GM12873 (cell line): ENCODE results near the gene GLT8D1.

Source experiments
- CTCF ChIP-seq: IDR thresholded peaks from 2 replicates; pipeline ENCODE4 v1.5.1; 2012; ENCODE audit warnings: low read depth, mild to moderate bottlenecking, moderate library complexity, low read length, control low read depth; ENCODE audit not compliant: insufficient read depth; ENCODE audit errors: missing control alignments

Gene GLT8D1

DNA sequence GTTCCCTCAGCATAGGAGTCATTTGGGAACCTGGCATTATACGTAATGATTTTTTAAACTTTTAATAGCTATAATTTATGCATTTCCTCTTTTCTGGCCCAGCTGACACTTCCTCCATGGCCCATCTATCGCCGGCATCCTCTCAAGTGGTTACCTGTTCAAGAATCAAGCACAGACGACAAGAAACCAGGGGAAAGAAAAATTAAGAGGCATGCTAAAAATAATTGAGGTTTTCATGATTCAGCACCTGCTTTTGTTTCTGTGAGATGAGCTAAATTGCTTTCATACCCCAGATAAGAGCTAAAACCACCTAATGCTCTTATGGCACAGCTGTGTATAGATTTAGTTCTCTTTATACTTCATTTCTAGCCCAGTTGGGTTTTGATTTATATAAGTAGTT, 2.0 kb upstream of the GLT8D1 start:
- no peak for TF ChIP-seq CTCF

DNA sequence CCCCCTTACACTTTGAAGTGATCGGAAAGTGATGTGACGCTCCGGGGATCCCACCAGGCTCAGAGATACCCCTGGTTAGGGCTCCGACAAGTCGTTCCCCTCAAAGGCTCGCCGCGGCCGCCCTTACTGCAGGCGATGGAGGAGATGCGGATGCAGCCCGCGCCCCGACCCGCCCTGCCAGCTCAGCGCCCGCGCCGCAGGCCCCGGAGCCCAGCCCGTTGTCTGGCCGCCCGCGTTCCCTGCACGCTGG, 228 bp downstream of the GLT8D1 start:
- TF ChIP-seq CTCF = no peak

DNA sequence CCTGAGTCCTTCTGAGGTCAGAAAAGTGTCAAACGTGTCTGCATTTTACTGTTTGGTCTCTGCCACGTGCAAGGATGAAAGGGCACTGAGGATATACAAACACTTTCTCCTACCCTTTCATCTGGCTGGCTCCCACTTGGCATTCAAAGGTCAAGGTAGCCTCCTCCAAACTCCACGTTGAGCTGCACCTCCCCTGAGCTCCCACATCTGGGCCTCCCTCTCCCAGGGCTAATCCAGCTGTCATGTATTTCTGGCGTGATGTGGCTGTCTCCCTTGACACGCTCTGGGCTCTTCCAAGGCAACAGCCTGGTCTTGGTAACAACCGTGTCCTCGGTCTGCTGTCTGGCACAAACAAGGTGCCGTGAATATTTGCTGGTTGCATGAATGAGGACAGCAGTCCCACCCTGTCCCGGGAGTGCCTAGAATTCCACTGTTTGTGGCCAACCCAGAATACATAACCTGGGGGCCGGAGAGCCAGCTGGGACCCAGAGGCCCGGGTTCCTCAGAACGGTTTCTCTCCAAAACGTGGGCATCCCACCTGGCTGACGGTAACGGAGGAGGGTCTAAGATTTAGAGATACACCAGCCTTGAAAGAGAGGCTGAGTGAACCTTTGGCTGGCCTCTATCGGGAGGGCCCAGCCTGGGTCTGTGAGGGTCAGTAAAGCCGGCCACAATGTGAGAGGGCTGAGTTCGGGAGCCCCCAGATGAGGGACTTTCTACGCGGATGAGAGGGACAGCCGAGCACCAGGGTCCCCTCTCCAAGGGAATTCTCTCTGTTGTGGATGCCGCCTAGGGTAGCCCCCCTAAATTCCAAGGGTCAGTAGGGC, 767 bp downstream of the GLT8D1 start:
- TF ChIP-seq CTCF = no peak

- TF ChIP-seq CTCF = no peak
Measured at GRCh38 chr3:52703341-52703740, 2.2 kb downstream of the GLT8D1 start.

- no peak for TF ChIP-seq CTCF
Measured at GRCh38 chr3:52697632-52697965, 8.0 kb downstream of the GLT8D1 start.

DNA sequence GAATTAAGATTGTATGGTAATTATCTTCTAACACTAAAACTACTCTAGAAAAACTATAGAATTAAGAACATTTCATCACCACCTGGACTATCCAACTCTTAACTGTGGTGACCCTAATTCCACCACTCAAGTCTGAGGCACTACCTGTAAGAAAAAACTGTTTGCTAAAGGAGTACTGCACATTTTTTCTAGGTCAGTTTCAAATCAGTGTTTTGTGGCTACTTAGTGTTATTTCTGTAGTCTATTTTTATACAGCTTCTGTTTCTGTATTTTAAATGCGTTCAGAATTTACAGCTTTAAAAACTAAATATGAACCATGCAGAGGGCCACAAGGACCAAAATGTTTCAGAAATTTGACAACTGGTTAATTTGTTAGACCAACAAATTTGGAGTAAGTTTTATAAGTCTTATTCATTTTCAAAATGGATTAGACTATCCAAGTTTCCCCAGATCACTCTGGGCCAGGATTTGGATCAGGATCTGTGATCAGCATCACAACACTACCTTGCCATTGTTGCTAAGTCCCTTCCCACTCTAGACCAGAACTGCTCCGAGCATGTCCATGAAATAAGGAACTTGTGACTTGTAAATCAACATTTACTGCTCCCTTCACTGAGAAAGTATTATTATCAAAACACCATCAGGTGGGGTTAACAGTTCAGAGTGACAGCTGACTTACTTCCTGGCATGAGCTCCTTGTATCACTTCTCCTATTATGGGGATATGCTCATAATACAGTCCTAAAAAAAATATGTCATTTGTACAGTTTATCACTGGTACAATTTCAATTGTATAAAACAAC, 8.6 kb downstream of the GLT8D1 start:
- TF ChIP-seq CTCF = no peak

GRCh38 chr3:52695798-52696671, 9.6 kb downstream of the GLT8D1 start:
- no peak for TF ChIP-seq CTCF
